HEK293 (cell line): ENCODE measurements around the gene FGFRL1.
A peak's percentile ranks its signal among the peaks of the same experiment; 100 is the strongest.

Experiments used
- CTCF ChIA-PET: fragments of 350-600 bp; formaldehyde crosslinking; extraction: SDS; loops from one replicate; lab custom pipeline; 2021; ENCODE audit warnings: antibody characterized with exemption; lab: Yijun Ruan, JAX
- POLR2A ChIA-PET: fragments of 300-600 bp; formaldehyde crosslinking; extraction: SDS; loops from one replicate; lab custom pipeline; 2020; ENCODE audit warnings: antibody characterized with exemption, inconsistent platforms; lab: Yijun Ruan, JAX
- H3K27ac ChIP-seq: fragments of 200-500 bp; sonication (Bioruptor generic); 2 replicates; pipeline ENCODE4 v1.5.1; 2014; ENCODE audit warnings: low read depth, low read length, control low read depth, inconsistent platforms; ENCODE audit errors: extremely low read depth
- H3K36me3 ChIP-seq, 2 experiments: fragments of 200-500 bp in 1 of 2; sonication (Bioruptor generic) in 1 of 2; 1 replicate in 1 of 2; 2 replicates in 1 of 2; pipeline ENCODE4 v1.5.1; 2014 to 2017; ENCODE audit warnings: inconsistent platforms in 2 of 2, low read length in 2 of 2; ENCODE audit not compliant: control insufficient read depth in 2 of 2, insufficient read depth in 1 of 2
- H3K4me1 ChIP-seq: fragments of 200-500 bp; sonication (Bioruptor generic); 2 replicates; pipeline ENCODE4 v1.5.1; 2014; ENCODE audit warnings: mild to moderate bottlenecking, low read length, inconsistent platforms; ENCODE audit not compliant: control insufficient read depth, insufficient read depth
- H3K4me3 ChIP-seq: 2 replicates; pipeline ENCODE4 v1.5.1; 2011; ENCODE audit warnings: low read depth, mild to moderate bottlenecking, control low read depth, low read length, moderate library complexity
- H3K9me3 ChIP-seq: fragments of 200-500 bp; sonication (Bioruptor generic); 2 replicates; pipeline ENCODE4 v1.5.1; 2014; ENCODE audit warnings: low read depth, low read length, inconsistent platforms; ENCODE audit not compliant: control insufficient read depth, insufficient read depth
- GLIS1 ChIP-seq: fragments of 450-650 bp; formaldehyde crosslinking; IDR thresholded peaks from 2 replicates; pipeline ENCODE4 v1.5.1; 2016; ENCODE audit warnings: missing biosample characterization, missing genetic modification characterization
- HOXA7 ChIP-seq: sonication (generic); formaldehyde crosslinking; IDR thresholded peaks from 2 replicates; pipeline ENCODE4 v1.8.1; 2022; ENCODE audit warnings: missing genetic modification reagents, borderline replicate concordance
- KLF1 ChIP-seq: fragments of 450-650 bp; formaldehyde crosslinking; IDR thresholded peaks from 2 replicates; pipeline ENCODE4 v1.5.1; 2016; ENCODE audit warnings: missing biosample characterization, missing genetic modification characterization
- MZF1 ChIP-seq: fragments of 450-650 bp; formaldehyde crosslinking; IDR thresholded peaks from 2 replicates; pipeline ENCODE4 v1.5.1; 2017; ENCODE audit warnings: missing biosample characterization, missing genetic modification characterization, borderline replicate concordance
- SP7 ChIP-seq: fragments of 450-650 bp; formaldehyde crosslinking; IDR thresholded peaks from 2 replicates; pipeline ENCODE4 v1.5.1; 2016; ENCODE audit warnings: missing biosample characterization, missing genetic modification characterization
- WT1 ChIP-seq: fragments of 450-650 bp; formaldehyde crosslinking; IDR thresholded peaks from 2 replicates; pipeline ENCODE4 v1.5.1; 2016; ENCODE audit warnings: missing biosample characterization, missing genetic modification characterization
- ZBTB17 ChIP-seq: fragments of 450-650 bp; formaldehyde crosslinking; IDR thresholded peaks from 2 replicates; pipeline ENCODE4 v1.5.1; 2016; ENCODE audit warnings: missing biosample characterization, missing genetic modification characterization
- ZBTB21 ChIP-seq: fragments of 450-650 bp; formaldehyde crosslinking; IDR thresholded peaks from 2 replicates; pipeline ENCODE4 v1.5.1; 2017; ENCODE audit warnings: missing biosample characterization, missing genetic modification characterization
- ZBTB8A ChIP-seq: fragments of 450-650 bp; formaldehyde crosslinking; IDR thresholded peaks from 2 replicates; pipeline ENCODE4 v1.5.1; 2016; ENCODE audit warnings: missing biosample characterization, missing genetic modification characterization
- ZFHX2 ChIP-seq: fragments of 450-650 bp; formaldehyde crosslinking; conservative IDR thresholded peaks from 2 replicates; pipeline ENCODE4 v1.5.1; 2016; ENCODE audit warnings: missing biosample characterization, missing genetic modification characterization
- ZFP3 ChIP-seq: fragments of 450-650 bp; formaldehyde crosslinking; IDR thresholded peaks from 2 replicates; pipeline ENCODE4 v1.5.1; 2016; ENCODE audit warnings: low read depth, missing biosample characterization, missing genetic modification characterization
- ZFP37 ChIP-seq: fragments of 450-650 bp; formaldehyde crosslinking; IDR thresholded peaks from 2 replicates; pipeline ENCODE4 v1.5.1; 2016; ENCODE audit warnings: missing biosample characterization, missing genetic modification characterization
- ZIC2 ChIP-seq: fragments of 450-650 bp; formaldehyde crosslinking; IDR thresholded peaks from 2 replicates; pipeline ENCODE4 v1.5.1; 2016; ENCODE audit warnings: missing biosample characterization, missing genetic modification characterization
- ZNF140 ChIP-seq: fragments of 450-650 bp; formaldehyde crosslinking; IDR thresholded peaks from 2 replicates; pipeline ENCODE4 v1.5.1; 2016; ENCODE audit warnings: missing biosample characterization, missing genetic modification characterization
- ZNF155 ChIP-seq: fragments of 450-650 bp; formaldehyde crosslinking; IDR thresholded peaks from 2 replicates; pipeline ENCODE4 v1.5.1; 2016; ENCODE audit warnings: missing biosample characterization, missing genetic modification characterization
- ZNF174 ChIP-seq: fragments of 450-650 bp; formaldehyde crosslinking; IDR thresholded peaks from 2 replicates; pipeline ENCODE4 v1.5.0; 2017; ENCODE audit warnings: missing biosample characterization, mild to moderate bottlenecking, missing genetic modification characterization
- ZNF2 ChIP-seq: fragments of 450-650 bp; formaldehyde crosslinking; IDR thresholded peaks from 2 replicates; pipeline ENCODE4 v1.5.1; 2016; ENCODE audit warnings: missing biosample characterization, missing genetic modification characterization
- ZNF239 ChIP-seq: fragments of 450-650 bp; formaldehyde crosslinking; IDR thresholded peaks from 2 replicates; pipeline ENCODE4 v1.5.1; 2016; ENCODE audit warnings: missing biosample characterization, missing genetic modification characterization
- ZNF335 ChIP-seq: fragments of 450-650 bp; formaldehyde crosslinking; conservative IDR thresholded peaks from 2 replicates; pipeline ENCODE4 v1.5.1; 2016; ENCODE audit warnings: missing biosample characterization, missing genetic modification characterization
- ZNF391 ChIP-seq: fragments of 450-650 bp; formaldehyde crosslinking; IDR thresholded peaks from 2 replicates; pipeline ENCODE4 v1.5.1; 2016; ENCODE audit warnings: low read depth, missing biosample characterization, missing genetic modification characterization, borderline replicate concordance
- ZNF394 ChIP-seq: fragments of 450-650 bp; formaldehyde crosslinking; IDR thresholded peaks from 2 replicates; pipeline ENCODE4 v1.5.1; 2016; ENCODE audit warnings: missing biosample characterization, missing genetic modification characterization, mild to moderate bottlenecking, moderate library complexity, borderline replicate concordance
- ZNF514 ChIP-seq: fragments of 450-650 bp; formaldehyde crosslinking; IDR thresholded peaks from 2 replicates; pipeline ENCODE4 v1.5.1; 2016; ENCODE audit warnings: missing biosample characterization, missing genetic modification characterization
- ZNF555 ChIP-seq: fragments of 450-650 bp; formaldehyde crosslinking; conservative IDR thresholded peaks from 2 replicates; pipeline ENCODE4 v1.5.1; 2017; ENCODE audit warnings: missing biosample characterization, mild to moderate bottlenecking, missing genetic modification characterization, inconsistent platforms
- ZNF624 ChIP-seq: fragments of 450-650 bp; formaldehyde crosslinking; IDR thresholded peaks from 2 replicates; pipeline ENCODE4 v1.5.1; 2017; ENCODE audit warnings: missing biosample characterization, missing genetic modification characterization
- ZNF792 ChIP-seq: fragments of 450-650 bp; formaldehyde crosslinking; IDR thresholded peaks from 2 replicates; pipeline ENCODE4 v1.5.1; 2016; ENCODE audit warnings: missing biosample characterization, missing genetic modification characterization
- TF ChIP-seq, protein P1 (sequence below): fragments of 450-650 bp; formaldehyde crosslinking; IDR thresholded peaks from 2 replicates; pipeline ENCODE4 v1.5.1; 2016; ENCODE audit warnings: missing biosample characterization, missing genetic modification characterization
- TF ChIP-seq, protein P2 (sequence below): fragments of 450-650 bp; formaldehyde crosslinking; IDR thresholded peaks from 2 replicates; pipeline ENCODE4 v1.5.1; 2016; ENCODE audit warnings: missing biosample characterization, missing genetic modification characterization, borderline replicate concordance
- TF ChIP-seq, protein P3 (sequence below): fragments of 450-650 bp; formaldehyde crosslinking; IDR thresholded peaks from 2 replicates; pipeline ENCODE4 v1.5.1; 2016; ENCODE audit warnings: missing biosample characterization, missing genetic modification characterization
- TF ChIP-seq, protein P4 (sequence below): fragments of 450-650 bp; formaldehyde crosslinking; IDR thresholded peaks from 2 replicates; pipeline ENCODE4 v1.5.1; 2017; ENCODE audit warnings: missing biosample characterization, missing genetic modification characterization
- TF ChIP-seq, protein P5 (sequence below): IDR thresholded peaks from 2 replicates; pipeline ENCODE4 v1.6.1; 2011; ENCODE audit warnings: mild to moderate bottlenecking, low read depth, low read length, borderline replicate concordance

Gene FGFRL1

DNA sequence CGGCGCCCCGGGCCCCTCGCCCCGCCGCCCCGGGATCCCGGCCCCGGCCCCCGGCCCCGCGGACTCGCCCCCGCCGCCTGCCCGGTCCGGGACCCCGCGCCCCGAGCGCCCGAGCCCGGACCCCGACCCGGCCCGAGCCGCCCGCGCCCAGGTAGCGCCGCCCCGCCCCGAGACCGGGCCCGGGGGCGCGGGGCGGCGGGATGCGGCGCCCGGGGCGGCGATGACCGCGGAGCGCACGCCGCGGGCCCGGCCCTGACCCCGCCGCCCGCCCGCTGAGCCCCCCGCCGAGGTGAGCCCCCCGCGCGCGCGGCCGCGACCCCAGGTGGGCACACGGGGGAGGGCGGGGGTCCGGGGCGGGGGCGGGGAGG, 224 bp downstream of the FGFRL1 start (continued):
- TF ChIP-seq WT1 = no peak
- TF ChIP-seq, protein P1, sequence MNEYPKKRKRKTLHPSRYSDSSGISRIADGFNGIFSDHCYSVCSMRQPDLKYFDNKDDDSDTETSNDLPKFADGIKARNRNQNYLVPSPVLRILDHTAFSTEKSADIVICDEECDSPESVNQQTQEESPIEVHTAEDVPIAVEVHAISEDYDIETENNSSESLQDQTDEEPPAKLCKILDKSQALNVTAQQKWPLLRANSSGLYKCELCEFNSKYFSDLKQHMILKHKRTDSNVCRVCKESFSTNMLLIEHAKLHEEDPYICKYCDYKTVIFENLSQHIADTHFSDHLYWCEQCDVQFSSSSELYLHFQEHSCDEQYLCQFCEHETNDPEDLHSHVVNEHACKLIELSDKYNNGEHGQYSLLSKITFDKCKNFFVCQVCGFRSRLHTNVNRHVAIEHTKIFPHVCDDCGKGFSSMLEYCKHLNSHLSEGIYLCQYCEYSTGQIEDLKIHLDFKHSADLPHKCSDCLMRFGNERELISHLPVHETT (tag by site-specific recombination) = no peak
- TF ChIP-seq, protein P2, sequence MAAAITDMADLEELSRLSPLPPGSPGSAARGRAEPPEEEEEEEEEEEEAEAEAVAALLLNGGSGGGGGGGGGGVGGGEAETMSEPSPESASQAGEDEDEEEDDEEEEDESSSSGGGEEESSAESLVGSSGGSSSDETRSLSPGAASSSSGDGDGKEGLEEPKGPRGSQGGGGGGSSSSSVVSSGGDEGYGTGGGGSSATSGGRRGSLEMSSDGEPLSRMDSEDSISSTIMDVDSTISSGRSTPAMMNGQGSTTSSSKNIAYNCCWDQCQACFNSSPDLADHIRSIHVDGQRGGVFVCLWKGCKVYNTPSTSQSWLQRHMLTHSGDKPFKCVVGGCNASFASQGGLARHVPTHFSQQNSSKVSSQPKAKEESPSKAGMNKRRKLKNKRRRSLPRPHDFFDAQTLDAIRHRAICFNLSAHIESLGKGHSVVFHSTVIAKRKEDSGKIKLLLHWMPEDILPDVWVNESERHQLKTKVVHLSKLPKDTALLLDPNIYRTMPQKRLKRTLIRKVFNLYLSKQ (tag by site-specific recombination) = no peak
- TF ChIP-seq, protein P3, sequence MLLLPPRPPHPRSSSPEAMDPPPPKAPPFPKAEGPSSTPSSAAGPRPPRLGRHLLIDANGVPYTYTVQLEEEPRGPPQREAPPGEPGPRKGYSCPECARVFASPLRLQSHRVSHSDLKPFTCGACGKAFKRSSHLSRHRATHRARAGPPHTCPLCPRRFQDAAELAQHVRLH (tag by site-specific recombination) = no peak
- TF ChIP-seq ZBTB21 = no peak
- TF ChIP-seq ZNF391 (tag by site-specific recombination) = no peak
- TF ChIP-seq, protein P4, sequence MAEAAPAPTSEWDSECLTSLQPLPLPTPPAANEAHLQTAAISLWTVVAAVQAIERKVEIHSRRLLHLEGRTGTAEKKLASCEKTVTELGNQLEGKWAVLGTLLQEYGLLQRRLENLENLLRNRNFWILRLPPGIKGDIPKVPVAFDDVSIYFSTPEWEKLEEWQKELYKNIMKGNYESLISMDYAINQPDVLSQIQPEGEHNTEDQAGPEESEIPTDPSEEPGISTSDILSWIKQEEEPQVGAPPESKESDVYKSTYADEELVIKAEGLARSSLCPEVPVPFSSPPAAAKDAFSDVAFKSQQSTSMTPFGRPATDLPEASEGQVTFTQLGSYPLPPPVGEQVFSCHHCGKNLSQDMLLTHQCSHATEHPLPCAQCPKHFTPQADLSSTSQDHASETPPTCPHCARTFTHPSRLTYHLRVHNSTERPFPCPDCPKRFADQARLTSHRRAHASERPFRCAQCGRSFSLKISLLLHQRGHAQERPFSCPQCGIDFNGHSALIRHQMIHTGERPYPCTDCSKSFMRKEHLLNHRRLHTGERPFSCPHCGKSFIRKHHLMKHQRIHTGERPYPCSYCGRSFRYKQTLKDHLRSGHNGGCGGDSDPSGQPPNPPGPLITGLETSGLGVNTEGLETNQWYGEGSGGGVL (tag by site-specific recombination) = no peak
- TF ChIP-seq ZNF155 (tag by site-specific recombination) = no peak

DNA sequence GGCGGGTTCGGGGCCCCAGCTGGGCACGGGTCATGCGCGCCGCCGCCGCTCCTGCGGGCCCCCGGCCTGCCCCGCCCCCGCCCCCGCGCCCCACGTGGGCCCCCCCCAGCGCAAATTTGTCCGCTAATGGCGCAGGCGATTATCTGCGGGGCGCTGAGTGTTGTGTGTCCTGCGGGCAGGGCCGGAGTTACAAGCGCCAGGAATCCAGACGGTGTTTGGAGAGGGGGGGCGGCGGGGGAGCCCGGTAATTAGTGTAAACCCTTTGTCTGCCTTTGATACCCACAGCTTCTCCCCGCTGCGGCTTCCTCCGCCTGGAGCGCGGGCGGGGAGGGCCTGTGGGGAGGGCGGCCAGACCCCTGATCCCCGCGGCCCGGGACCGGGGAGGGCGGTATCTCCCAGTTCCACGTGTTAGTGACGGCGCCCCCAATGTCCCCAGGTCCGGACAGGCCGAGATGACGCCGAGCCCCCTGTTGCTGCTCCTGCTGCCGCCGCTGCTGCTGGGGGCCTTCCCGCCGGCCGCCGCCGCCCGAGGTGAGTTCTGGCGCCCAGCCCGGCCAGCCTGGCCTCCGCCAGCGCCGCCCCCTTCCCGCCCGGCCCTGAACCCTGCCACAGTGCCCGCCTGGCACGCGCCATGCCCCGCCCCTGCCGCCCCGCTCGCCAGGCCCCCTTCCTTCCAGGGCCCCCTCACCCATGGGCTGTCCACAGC, 761 bp downstream of the FGFRL1 start:
- Histone ChIP-seq H3K4me1 (no peaks in the 10 kb centered on the region; the same call in 1 of the 2 replicates), H3K36me3 (peaks cover 0 to 14% of the 10 kb centered on the region in 2 experiments; a peak in 1 of 3 replicates), H3K9me3 (no peaks in the 10 kb centered on the region), H3K27ac (no peak overlapping the region), H3K4me3 (peak overlapping the region; percentile 21)
- POLR2A ChIA-PET = no interaction called here
- CTCF ChIA-PET = no interaction called here
- TF ChIP-seq GLIS1 (tag by site-specific recombination) (peak; percentile 71), ZNF394 (tag by site-specific recombination) (peak; percentile 84), ZFP37 (no peak), MZF1 (tag by site-specific recombination) (no peak), ZNF555 (tag by site-specific recombination) (no peak), ZBTB17 (tag by site-specific recombination) (no peak), ZNF335 (tag by site-specific recombination) (peak; percentile 41), ZBTB8A (0 out of 2 replicates have a peak, but pooled peaks have one; percentile 38), SP7 (tag by site-specific recombination) (peak; percentile 74), ZNF2 (tag by site-specific recombination) (no peak), ZNF174 (no peak), ZNF239 (tag by site-specific recombination) (no peak), KLF1 (0 out of 2 replicates have a peak, but pooled peaks have one; percentile 15), ZNF514 (tag by site-specific recombination) (no peak), ZFP3 (no peak), ZFHX2 (tag by site-specific recombination) (peak; percentile 76), ZIC2 (tag by site-specific recombination) (peak; percentile 96), ZNF624 (tag by site-specific recombination) (no peak), ZNF792 (no peak), HOXA7 (no peak), ZNF140 (tag by site-specific recombination) (no peak)
- TF ChIP-seq, protein P5, sequence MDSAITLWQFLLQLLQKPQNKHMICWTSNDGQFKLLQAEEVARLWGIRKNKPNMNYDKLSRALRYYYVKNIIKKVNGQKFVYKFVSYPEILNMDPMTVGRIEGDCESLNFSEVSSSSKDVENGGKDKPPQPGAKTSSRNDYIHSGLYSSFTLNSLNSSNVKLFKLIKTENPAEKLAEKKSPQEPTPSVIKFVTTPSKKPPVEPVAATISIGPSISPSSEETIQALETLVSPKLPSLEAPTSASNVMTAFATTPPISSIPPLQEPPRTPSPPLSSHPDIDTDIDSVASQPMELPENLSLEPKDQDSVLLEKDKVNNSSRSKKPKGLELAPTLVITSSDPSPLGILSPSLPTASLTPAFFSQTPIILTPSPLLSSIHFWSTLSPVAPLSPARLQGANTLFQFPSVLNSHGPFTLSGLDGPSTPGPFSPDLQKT = no peak
- TF ChIP-seq, protein P4 (tag by site-specific recombination) = peak; percentile 42; the same call in 1 of the 2 replicates
